Type B pancreatic cell (in vitro differentiated cells): ENCODE results near the gene AP2B1. TPM values are rescaled to one million over a fixed set of nuclear protein-coding genes. Genes with fewer than 3 reads are reported as not detected.

ENCODE experiments used
- DNase-seq: peaks from one replicate; pipeline ENCODE4 v3.0.0; 2021; ENCODE audit warnings: mixed read lengths; ENCODE audit not compliant: unreplicated experiment; ENCODE audit errors: extremely low spot score
- H3K27ac Mint-ChIP-seq: 2 replicates; pipeline ENCODE4 v1.8.0; 2021; ENCODE audit warnings: mild to moderate bottlenecking, mixed read lengths
- H3K27me3 Mint-ChIP-seq: 2 replicates; pipeline ENCODE4 v1.8.0; 2021; ENCODE audit warnings: mixed read lengths
- H3K36me3 Mint-ChIP-seq: 2 replicates; pipeline ENCODE4 v1.8.0; 2021; ENCODE audit warnings: mixed read lengths
- H3K4me1 Mint-ChIP-seq: one replicate; pipeline ENCODE4 v1.8.0; 2021; ENCODE audit warnings: mixed read lengths; ENCODE audit not compliant: unreplicated experiment
- H3K4me3 Mint-ChIP-seq: 2 replicates; pipeline ENCODE4 v1.8.0; 2021; ENCODE audit warnings: mild to moderate bottlenecking, mixed read lengths
- H3K9me3 Mint-ChIP-seq: 2 replicates; pipeline ENCODE4 v1.8.0; 2021; ENCODE audit warnings: mixed read lengths
- CTCF ChIP-seq: fragments of 200-600 bp; sonication (generic); conservative IDR thresholded peaks from 2 replicates; pipeline ENCODE4 v1.5.0; 2021; ENCODE audit warnings: antibody characterized with exemption, mild to moderate bottlenecking
- total RNA-seq: library from RNA; stranded (reverse); gene quantifications from 2 replicates; pipeline ENCODE4 v1.2.1, GENCODE V29; 2021; ENCODE audit warnings: low replicate concordance

The AP2B1 gene
- total RNA-seq, 1 donor from 2014 or later = 165 TPM

- H3K27ac Mint-ChIP-seq = no peak overlapping the region
- H3K9me3 Mint-ChIP-seq = no peaks in the 10 kb centered on the region
- H3K36me3 Mint-ChIP-seq = peaks cover 29% of the 10 kb centered on the region
- no peak for TF ChIP-seq CTCF
- no peak overlapping the region for H3K4me3 Mint-ChIP-seq
- no peak for DNase-seq
- H3K4me1 Mint-ChIP-seq = no peaks in the 10 kb centered on the region
- H3K27me3 Mint-ChIP-seq = no peaks in the 10 kb centered on the region
Observed at GRCh38 chr17:35692512-35693210, 105.5 kb downstream of the AP2B1 start.

DNA sequence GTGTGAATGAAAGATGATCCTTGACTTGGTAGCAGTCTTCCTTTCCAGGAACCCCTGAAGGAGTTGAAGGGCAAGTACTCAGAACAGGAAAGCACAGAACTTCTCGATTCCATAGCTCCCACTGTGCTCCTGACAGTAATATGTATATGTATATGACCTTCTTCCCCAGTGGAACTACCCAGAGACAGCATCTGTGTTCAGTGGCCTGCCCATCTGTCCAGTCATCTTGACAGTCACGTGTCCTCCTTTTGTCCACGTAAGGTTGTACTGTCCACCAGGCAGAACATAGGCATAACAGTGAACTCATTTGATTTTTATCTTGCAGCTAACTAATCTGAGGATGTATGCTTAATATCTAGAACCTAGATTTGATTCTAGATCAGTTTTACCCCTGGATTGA lies 106.5 kb downstream of the AP2B1 start:
- TF ChIP-seq CTCF = no peak
- no peak for DNase-seq
- no peaks in the 10 kb centered on the region for H3K27me3 Mint-ChIP-seq
- no peaks in the 10 kb centered on the region for H3K9me3 Mint-ChIP-seq
- no peak overlapping the region for H3K4me3 Mint-ChIP-seq
- peaks cover 25% of the 10 kb centered on the region for H3K36me3 Mint-ChIP-seq
- H3K4me1 Mint-ChIP-seq = no peaks in the 10 kb centered on the region
- H3K27ac Mint-ChIP-seq = no peak overlapping the region

DNA sequence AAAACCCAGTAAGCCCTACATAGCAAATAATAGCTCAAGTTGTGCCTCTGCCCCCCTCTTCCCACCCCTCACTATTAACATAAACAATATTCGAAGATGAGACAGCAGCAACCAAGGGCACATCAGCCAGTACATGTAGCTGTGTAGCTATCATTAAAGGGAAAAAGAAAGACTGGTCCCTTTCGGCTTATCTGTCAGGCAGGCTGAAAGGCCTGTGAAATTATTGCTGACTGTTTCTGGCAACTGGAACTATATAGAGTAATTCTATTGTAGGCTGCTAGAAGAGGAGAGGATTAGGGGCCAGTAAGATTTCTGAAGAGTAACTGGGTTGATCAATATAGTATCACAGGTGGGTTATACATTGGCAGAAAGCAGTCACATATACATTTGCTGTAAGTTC lies 107.8 kb downstream of the AP2B1 start:
- H3K27me3 Mint-ChIP-seq = no peaks in the 10 kb centered on the region
- DNase-seq = no peak
- H3K27ac Mint-ChIP-seq = no peak overlapping the region
- no peaks in the 10 kb centered on the region for H3K9me3 Mint-ChIP-seq
- no peaks in the 10 kb centered on the region for H3K4me1 Mint-ChIP-seq
- H3K4me3 Mint-ChIP-seq = no peak overlapping the region
- peaks cover 21% of the 10 kb centered on the region for H3K36me3 Mint-ChIP-seq
- no peak for TF ChIP-seq CTCF

- H3K4me3 Mint-ChIP-seq = no peak overlapping the region
- no peaks in the 10 kb centered on the region for H3K27me3 Mint-ChIP-seq
- H3K36me3 Mint-ChIP-seq = peaks cover 14% of the 10 kb centered on the region
- no peak overlapping the region for H3K27ac Mint-ChIP-seq
- TF ChIP-seq CTCF = no peak
- no peaks in the 10 kb centered on the region for H3K4me1 Mint-ChIP-seq
- no peak for DNase-seq
- H3K9me3 Mint-ChIP-seq = no peaks in the 10 kb centered on the region
Observed at GRCh38 chr17:35695613-35696012, 108.5 kb downstream of the AP2B1 start.

- Mint-ChIP-seq H3K9me3 (no peaks in the 10 kb centered on the region), H3K4me3 (no peak overlapping the region), H3K36me3 (peaks cover 18% of the 10 kb centered on the region), H3K4me1 (no peaks in the 10 kb centered on the region), H3K27ac (no peak overlapping the region), H3K27me3 (no peaks in the 10 kb centered on the region)
- no peak for DNase-seq
- TF ChIP-seq CTCF = no peak
Observed at GRCh38 chr17:35698800-35699199, 111.7 kb downstream of the AP2B1 start.
